ENCODE measurements around the gene USF1. TPM values are rescaled to one million over a fixed set of nuclear protein-coding genes. Genes with fewer than 3 reads are reported as not detected.

USF1 gene
- total and polyA plus RNA-seq, 9 of the 15 experiments (the other 6 are each of a cell fraction or from before 2014, with no cell fraction given), result 7.4 to 60.2 (median 54.2) TPM

DNA sequence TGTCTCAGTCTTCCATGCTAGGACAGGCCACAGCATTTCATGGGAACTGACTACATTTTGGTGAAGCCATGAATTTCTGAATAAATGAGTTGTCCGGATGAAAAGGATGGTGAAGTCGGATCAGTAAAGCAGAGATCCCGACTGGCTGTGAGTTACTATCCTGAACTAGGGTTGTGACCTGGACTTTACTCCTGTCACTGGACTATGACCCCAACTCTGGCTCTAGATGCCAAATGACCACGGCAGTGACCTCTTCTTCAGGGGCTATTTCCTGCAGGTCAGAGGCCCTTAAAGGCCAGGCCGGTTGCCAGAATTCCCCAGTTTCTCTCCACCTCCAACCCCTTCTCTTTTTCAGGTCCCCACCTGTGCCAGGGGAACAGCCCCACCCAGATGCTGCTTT is 45.3 kb upstream of the USF1 start:
- no peak for TF ChIP-seq ILK (tag; IDR thresholded peaks at IDR 0.05; ENCODE audit: borderline replicate concordance, low read depth)
- no peak for TF ChIP-seq RBM25 (IDR thresholded peaks at IDR 0.05; ENCODE audit: low read depth, low read length, severe bottlenecking)
- no peak for TF ChIP-seq SREBF2 (CRISPR knock-in tag; IDR thresholded peaks at IDR 0.05)
- TF ChIP-seq, protein P1, sequence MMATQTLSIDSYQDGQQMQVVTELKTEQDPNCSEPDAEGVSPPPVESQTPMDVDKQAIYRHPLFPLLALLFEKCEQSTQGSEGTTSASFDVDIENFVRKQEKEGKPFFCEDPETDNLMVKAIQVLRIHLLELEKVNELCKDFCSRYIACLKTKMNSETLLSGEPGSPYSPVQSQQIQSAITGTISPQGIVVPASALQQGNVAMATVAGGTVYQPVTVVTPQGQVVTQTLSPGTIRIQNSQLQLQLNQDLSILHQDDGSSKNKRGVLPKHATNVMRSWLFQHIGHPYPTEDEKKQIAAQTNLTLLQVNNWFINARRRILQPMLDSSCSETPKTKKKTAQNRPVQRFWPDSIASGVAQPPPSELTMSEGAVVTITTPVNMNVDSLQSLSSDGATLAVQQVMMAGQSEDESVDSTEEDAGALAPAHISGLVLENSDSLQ (IDR thresholded peaks at IDR 0.05), result no peak
- no peak for TF ChIP-seq FIP1L1 (IDR thresholded peaks at IDR 0.05; ENCODE audit: low read depth, low read length, poor library complexity, severe bottlenecking)
- TF ChIP-seq ZNF143 (CRISPR knock-in tag; IDR thresholded peaks at IDR 0.05), result no peak
- TF ChIP-seq SUPT5H (IDR thresholded peaks at IDR 0.05), result no peak
- no peak for TF ChIP-seq POLR2A (conservative IDR thresholded peaks at IDR 0.05)
- 21% methylated on average over 5 of the region's 5 CpGs for WGBS (ENCODE audit: insufficient coverage, low coverage, missing lambda C conversion rate)

More for the DNA sequence above, 45.3 kb upstream of the USF1 start:
- Histone ChIP-seq H2AFZ (ENCODE audit: low read depth, low read length) (no peak overlapping the region), H3K4me2 (ENCODE audit: insufficient read depth, low read length) (no peak overlapping the region), H3K9me1 (ENCODE audit: control insufficient read depth, insufficient read depth, low read length) (no peaks in the 10 kb centered on the region), H3K4me3 (no peak overlapping the region), H3K9ac (ENCODE audit: insufficient read depth in 1 of 2, low read depth in 2 of 2, low read length in 2 of 2) (no peak overlapping the region), H4K20me1 (replicated peaks; ENCODE audit: control insufficient read depth, insufficient read depth, low read length) (no peaks in the 10 kb centered on the region), H3K27ac (ENCODE audit: extremely low read depth, low read depth, low read length) (no peak overlapping the region), H3K36me3 (ENCODE audit: control insufficient read depth, insufficient read depth, low read length) (no peaks in the 10 kb centered on the region), H3K27me3 (ENCODE audit: control insufficient read depth in 2 of 2, insufficient read depth in 2 of 2, low read length in 2 of 2) (no peaks in the 10 kb centered on the region), H3K9me3 (replicated peaks; ENCODE audit: control insufficient read depth, insufficient read depth, low read depth, low read length) (0 out of 2 replicates have a peak, but pooled peaks cover 3% of the 10 kb centered on the region), H3K4me1 (replicated peaks in 1 of 2; ENCODE audit: control insufficient read depth in 2 of 2, insufficient read depth in 2 of 2, low read length in 2 of 2) (peaks cover 0 to 5% of the 10 kb centered on the region in 2 experiments; a peak in 2 of 5 replicates), H3K79me2 (ENCODE audit: control insufficient read depth, insufficient read depth, low read length) (no peaks in the 10 kb centered on the region)
- FAIRE-seq (no peak), DNase-seq (ENCODE audit: extremely low read depth in 1 of 4, low spot score in 3 of 4) (no peak), ATAC-seq (no peak)
- ChIA-PET CTCF (ENCODE audit: low intra/inter-chr PET ratio) (no interaction called here), POLR2A (no interaction called here)
- intact Hi-C loops (cut with micrococcal nuclease) (no loop called here), in situ Hi-C loops (cut with MboI) (loop anchor here (10.0 to 25.0 kb wide), 2 partner anchors 96 to 254 kb away; no protein-coding TSS in a partner anchor)
- no TSS peak for BruUV-seq (replicated peaks)
